KMS-11 (cell line): ENCODE data around the gene FGGY.

Source experiments
- H2AFZ ChIP-seq: fragments of 200-600 bp; sonication (generic); 2 replicates; pipeline ENCODE4 v1.6.1; 2016; ENCODE audit warnings: antibody characterized with exemption, mixed run types, low read depth
- H3K27ac ChIP-seq: fragments of 200-600 bp; sonication (generic); 2 replicates; pipeline ENCODE4 v1.6.1; 2016; ENCODE audit warnings: mild to moderate bottlenecking, mixed run types
- H3K27me3 ChIP-seq: fragments of 200-600 bp; sonication (generic); 2 replicates; pipeline ENCODE4 v1.6.1; 2017; ENCODE audit warnings: mild to moderate bottlenecking, low read depth, mixed run types, moderate library complexity; ENCODE audit not compliant: insufficient read depth
- H3K36me3 ChIP-seq: fragments of 200-600 bp; sonication (generic); 2 replicates; pipeline ENCODE4 v1.6.1; 2017; ENCODE audit warnings: mild to moderate bottlenecking, mixed run types; ENCODE audit not compliant: insufficient read depth
- H3K4me1 ChIP-seq: fragments of 200-600 bp; sonication (generic); 2 replicates; pipeline ENCODE4 v1.6.1; 2016; ENCODE audit warnings: mild to moderate bottlenecking, low read depth, mixed run types; ENCODE audit not compliant: poor library complexity, severe bottlenecking
- H3K4me2 ChIP-seq: fragments of 200-600 bp; sonication (generic); 2 replicates; pipeline ENCODE4 v1.7.0; 2016; ENCODE audit warnings: mild to moderate bottlenecking, mixed run types
- H3K4me3 ChIP-seq: fragments of 200-600 bp; sonication (generic); IDR thresholded peaks from 2 replicates; pipeline ENCODE4 v1.6.1; 2017; ENCODE audit warnings: low read depth, low read length, mixed read lengths; ENCODE audit not compliant: insufficient read depth
- H3K79me2 ChIP-seq: fragments of 200-600 bp; sonication (generic); 2 replicates; pipeline ENCODE4 v1.6.1; 2016; ENCODE audit warnings: low read depth, mixed run types; ENCODE audit not compliant: insufficient read depth
- H3K9ac ChIP-seq: fragments of 200-600 bp; sonication (generic); 2 replicates; pipeline ENCODE4 v1.6.1; 2016; ENCODE audit warnings: mild to moderate bottlenecking, mixed run types
- H4K20me1 ChIP-seq: fragments of 200-600 bp; sonication (generic); 2 replicates; pipeline ENCODE4 v1.6.1; 2016; ENCODE audit warnings: mild to moderate bottlenecking, mixed run types; ENCODE audit not compliant: insufficient read depth
- CTCF ChIP-seq: fragments of 200-600 bp; sonication (generic); conservative IDR thresholded peaks from 2 replicates; pipeline ENCODE4 v1.6.1; 2017; ENCODE audit warnings: low read depth, mild to moderate bottlenecking, antibody characterized with exemption, low read length, moderate library complexity, mixed read lengths

Gene FGGY

GRCh38 chr1:59271561-59272260, 25.2 kb upstream of the FGGY start:
- Histone ChIP-seq H3K27me3 (no peaks in the 10 kb centered on the region), H3K9ac (no peak overlapping the region)

GRCh38 chr1:59272507-59272906, 24.4 kb upstream of the FGGY start:
- Histone ChIP-seq H3K4me3 (no peak overlapping the region), H3K9ac (no peak overlapping the region), H3K4me1 (no peaks in the 10 kb centered on the region), H2AFZ (no peak overlapping the region), H3K4me2 (no peak overlapping the region), H3K27ac (no peak overlapping the region), H4K20me1 (no peaks in the 10 kb centered on the region), H3K79me2 (no peaks in the 10 kb centered on the region), H3K27me3 (no peaks in the 10 kb centered on the region), H3K36me3 (no peaks in the 10 kb centered on the region)
- TF ChIP-seq CTCF = no peak

More at GRCh38 chr1:59271561-59272260, 25.2 kb upstream of the FGGY start:
- Histone ChIP-seq H3K4me1 (no peaks in the 10 kb centered on the region), H3K4me3 (no peak overlapping the region), H3K4me2 (no peak overlapping the region), H3K79me2 (no peaks in the 10 kb centered on the region), H4K20me1 (no peaks in the 10 kb centered on the region), H2AFZ (no peak overlapping the region), H3K36me3 (no peaks in the 10 kb centered on the region), H3K27ac (no peak overlapping the region)
- no peak for TF ChIP-seq CTCF

- H4K20me1 ChIP-seq = no peaks in the 10 kb centered on the region
- no peaks in the 10 kb centered on the region for H3K36me3 ChIP-seq
- H3K4me3 ChIP-seq = no peak overlapping the region
- no peaks in the 10 kb centered on the region for H3K27me3 ChIP-seq
- H3K4me2 ChIP-seq = no peak overlapping the region
- no peak for TF ChIP-seq CTCF
- H3K27ac ChIP-seq = no peak overlapping the region
- no peaks in the 10 kb centered on the region for H3K79me2 ChIP-seq
- no peaks in the 10 kb centered on the region for H3K4me1 ChIP-seq
- H2AFZ ChIP-seq = no peak overlapping the region
- H3K9ac ChIP-seq = no peak overlapping the region
These were observed 20.4 kb upstream of the FGGY start for GRCh38 chr1:59276439-59276851.

- H3K27ac ChIP-seq = no peak overlapping the region
- H4K20me1 ChIP-seq = no peaks in the 10 kb centered on the region
- H3K4me1 ChIP-seq = no peaks in the 10 kb centered on the region
- no peak overlapping the region for H2AFZ ChIP-seq
- no peak for TF ChIP-seq CTCF
- H3K79me2 ChIP-seq = no peaks in the 10 kb centered on the region
- H3K36me3 ChIP-seq = no peaks in the 10 kb centered on the region
- no peaks in the 10 kb centered on the region for H3K27me3 ChIP-seq
- no peak overlapping the region for H3K4me2 ChIP-seq
- H3K4me3 ChIP-seq = no peak overlapping the region
- H3K9ac ChIP-seq = no peak overlapping the region
These were observed 18.0 kb upstream of the FGGY start for GRCh38 chr1:59278780-59279354.
